Measurements from ENCODE around the gene EME2.

DNA sequence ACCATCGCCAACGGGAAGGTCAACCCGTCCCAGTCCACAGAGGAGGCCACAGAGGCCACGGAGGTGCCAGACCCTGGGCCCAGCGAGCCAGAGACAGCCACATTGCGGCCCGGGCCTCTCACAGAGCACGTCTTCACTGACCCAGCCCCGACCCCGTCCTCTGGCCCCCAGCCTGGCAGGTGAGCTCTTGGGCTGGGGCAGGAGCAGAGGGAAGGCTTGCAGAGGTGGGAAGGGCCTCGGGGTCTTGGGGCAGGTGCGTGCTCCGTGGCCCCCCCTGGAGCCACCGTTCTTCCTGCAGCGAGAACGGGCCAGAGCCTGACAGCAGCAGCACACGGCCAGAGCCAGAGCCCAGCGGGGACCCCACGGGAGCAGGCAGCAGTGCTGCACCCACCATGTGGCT, 6.4 kb upstream of the EME2 start:
- TF ChIP-seq, protein P1, sequence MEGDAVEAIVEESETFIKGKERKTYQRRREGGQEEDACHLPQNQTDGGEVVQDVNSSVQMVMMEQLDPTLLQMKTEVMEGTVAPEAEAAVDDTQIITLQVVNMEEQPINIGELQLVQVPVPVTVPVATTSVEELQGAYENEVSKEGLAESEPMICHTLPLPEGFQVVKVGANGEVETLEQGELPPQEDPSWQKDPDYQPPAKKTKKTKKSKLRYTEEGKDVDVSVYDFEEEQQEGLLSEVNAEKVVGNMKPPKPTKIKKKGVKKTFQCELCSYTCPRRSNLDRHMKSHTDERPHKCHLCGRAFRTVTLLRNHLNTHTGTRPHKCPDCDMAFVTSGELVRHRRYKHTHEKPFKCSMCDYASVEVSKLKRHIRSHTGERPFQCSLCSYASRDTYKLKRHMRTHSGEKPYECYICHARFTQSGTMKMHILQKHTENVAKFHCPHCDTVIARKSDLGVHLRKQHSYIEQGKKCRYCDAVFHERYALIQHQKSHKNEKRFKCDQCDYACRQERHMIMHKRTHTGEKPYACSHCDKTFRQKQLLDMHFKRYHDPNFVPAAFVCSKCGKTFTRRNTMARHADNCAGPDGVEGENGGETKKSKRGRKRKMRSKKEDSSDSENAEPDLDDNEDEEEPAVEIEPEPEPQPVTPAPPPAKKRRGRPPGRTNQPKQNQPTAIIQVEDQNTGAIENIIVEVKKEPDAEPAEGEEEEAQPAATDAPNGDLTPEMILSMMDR (IDR thresholded peaks at IDR 0.05 in 8 of 11, conservative IDR thresholded peaks at IDR 0.05 in 3 of 11): no peak
- TF ChIP-seq POLR2AphosphoS5 (IDR thresholded peaks at IDR 0.05): peak in 1 of 3 donors; percentile 47
- no peak for TF ChIP-seq POLR2A (IDR thresholded peaks at IDR 0.05)

Data from spleen (tissue), 7 donors.